Activated CD8-positive, alpha-beta memory T cell treated with anti-CD3 and anti-CD28 coated beads for 1 hour (primary cell): ENCODE measurements around the gene CIITA.
"Not testable (repeated sequence)": the region's sequence is repeated elsewhere in the genome, so short reads cannot be mapped to it uniquely, and the experiment has no call there.

Experiments used
- DNase-seq, 2 donors: peaks; one replicate each; pipeline ENCODE4 v3.0.0-alpha.2; 2020; ENCODE audit warnings: low read depth in 1 of 2; ENCODE audit errors: extremely low read depth in 1 of 2

Gene CIITA, protein sequence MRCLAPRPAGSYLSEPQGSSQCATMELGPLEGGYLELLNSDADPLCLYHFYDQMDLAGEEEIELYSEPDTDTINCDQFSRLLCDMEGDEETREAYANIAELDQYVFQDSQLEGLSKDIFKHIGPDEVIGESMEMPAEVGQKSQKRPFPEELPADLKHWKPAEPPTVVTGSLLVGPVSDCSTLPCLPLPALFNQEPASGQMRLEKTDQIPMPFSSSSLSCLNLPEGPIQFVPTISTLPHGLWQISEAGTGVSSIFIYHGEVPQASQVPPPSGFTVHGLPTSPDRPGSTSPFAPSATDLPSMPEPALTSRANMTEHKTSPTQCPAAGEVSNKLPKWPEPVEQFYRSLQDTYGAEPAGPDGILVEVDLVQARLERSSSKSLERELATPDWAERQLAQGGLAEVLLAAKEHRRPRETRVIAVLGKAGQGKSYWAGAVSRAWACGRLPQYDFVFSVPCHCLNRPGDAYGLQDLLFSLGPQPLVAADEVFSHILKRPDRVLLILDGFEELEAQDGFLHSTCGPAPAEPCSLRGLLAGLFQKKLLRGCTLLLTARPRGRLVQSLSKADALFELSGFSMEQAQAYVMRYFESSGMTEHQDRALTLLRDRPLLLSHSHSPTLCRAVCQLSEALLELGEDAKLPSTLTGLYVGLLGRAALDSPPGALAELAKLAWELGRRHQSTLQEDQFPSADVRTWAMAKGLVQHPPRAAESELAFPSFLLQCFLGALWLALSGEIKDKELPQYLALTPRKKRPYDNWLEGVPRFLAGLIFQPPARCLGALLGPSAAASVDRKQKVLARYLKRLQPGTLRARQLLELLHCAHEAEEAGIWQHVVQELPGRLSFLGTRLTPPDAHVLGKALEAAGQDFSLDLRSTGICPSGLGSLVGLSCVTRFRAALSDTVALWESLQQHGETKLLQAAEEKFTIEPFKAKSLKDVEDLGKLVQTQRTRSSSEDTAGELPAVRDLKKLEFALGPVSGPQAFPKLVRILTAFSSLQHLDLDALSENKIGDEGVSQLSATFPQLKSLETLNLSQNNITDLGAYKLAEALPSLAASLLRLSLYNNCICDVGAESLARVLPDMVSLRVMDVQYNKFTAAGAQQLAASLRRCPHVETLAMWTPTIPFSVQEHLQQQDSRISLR

GRCh38 chr16:10876799-10877341 lies at the start of gene CIITA:
CIITA (plus strand) TSS chr16:10877202; CDS start chr16:10877331, 129 bp downstream.
- DNase-seq = peak; percentile 10 to 19

DNA sequence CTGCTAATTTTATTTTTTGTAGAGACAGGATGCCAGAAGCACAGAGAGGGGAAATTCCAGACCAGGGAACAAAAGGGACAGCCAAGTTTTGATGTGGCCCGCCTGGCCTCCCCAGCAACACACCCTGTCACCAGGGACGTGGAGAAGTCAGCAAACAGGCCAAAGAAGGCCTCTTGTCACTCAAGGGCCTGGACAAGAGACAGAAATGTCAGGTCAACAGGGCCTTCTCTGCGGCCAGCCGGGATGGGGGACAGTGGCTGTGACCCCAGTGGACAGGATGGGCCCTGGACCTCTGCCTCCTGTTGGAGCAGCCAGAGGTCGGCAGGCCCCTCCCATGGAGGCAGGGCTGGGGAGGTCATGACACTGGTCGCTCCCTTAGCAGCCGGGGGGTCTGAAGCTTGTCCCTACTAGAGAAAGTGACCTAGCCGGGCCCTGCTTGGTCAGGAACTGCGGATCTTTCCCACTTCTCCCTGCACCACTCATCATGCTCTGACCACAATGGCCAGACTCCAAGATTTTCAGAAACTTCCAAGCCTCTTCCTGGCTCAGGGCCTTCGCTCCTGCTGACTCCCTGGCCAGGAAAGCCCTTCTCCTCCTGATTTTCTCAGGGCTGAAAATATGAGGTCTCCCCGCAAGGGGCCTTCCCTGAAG lies 49.2 kb upstream of the CIITA start:
- DNase-seq = no peak

DNA sequence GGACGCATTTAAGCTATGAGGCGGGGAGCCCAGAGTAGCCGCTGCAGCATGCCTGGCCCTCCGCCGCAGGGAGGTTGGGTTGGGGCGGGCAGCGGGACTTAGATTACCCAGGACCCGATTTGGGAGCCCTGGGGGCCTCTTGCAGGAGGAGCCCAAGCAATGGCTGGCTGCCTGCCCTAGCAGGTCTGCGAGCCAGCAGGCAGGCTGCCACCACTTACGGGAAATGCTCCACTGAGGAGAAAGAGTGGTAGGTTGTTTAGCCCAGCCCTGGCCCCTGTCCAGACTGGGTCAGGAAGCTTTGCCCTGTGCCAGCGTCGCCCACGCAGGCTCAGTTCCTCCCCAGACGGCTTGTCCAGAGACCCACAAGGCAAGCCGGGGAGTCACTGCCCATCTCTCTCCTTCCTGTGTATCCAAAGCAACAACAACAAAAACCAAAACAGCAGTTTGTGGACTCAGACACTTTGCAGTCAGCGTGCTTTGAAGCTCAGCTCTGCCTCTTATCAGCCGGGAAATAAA lies 48.1 kb upstream of the CIITA start:
- no peak for DNase-seq

DNA sequence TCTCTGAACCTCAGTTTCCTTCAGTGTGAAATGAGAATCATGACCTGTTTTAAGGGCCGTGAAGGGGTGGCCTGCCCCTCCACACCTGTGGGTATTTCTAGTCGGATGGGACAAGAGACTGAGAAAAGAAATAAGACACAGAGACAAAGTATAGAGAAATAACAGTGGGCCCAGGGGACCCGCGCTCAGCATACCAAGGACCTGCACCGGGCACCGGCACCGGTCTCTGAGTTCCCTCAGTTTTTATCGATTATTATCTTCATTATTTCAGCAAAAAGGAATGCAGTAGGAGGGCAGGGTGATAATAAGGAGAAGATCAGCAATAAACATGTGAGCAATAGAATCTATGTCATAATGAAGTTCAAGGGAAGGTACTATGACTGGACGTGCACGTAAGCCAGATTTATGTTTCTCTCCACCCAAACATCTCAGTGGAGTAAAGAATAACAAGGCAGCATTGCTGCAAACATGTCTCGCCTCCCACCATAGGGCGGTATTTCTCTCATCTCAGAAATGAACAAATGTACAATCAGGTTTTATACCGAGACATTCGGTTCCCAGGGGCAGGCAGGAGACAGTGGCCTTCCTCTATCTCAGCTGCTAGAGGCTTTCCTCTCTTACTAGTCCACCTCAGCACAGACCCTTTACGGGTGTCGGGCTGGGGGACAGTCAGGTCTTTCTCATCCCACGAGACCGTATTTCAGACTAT lies 47.5 kb upstream of the CIITA start:
- DNase-seq = not testable (repeated sequence)

GRCh38 chr16:10830240-10830639 lies 46.8 kb upstream of the CIITA start:
- DNase-seq = not testable (repeated sequence)

DNA sequence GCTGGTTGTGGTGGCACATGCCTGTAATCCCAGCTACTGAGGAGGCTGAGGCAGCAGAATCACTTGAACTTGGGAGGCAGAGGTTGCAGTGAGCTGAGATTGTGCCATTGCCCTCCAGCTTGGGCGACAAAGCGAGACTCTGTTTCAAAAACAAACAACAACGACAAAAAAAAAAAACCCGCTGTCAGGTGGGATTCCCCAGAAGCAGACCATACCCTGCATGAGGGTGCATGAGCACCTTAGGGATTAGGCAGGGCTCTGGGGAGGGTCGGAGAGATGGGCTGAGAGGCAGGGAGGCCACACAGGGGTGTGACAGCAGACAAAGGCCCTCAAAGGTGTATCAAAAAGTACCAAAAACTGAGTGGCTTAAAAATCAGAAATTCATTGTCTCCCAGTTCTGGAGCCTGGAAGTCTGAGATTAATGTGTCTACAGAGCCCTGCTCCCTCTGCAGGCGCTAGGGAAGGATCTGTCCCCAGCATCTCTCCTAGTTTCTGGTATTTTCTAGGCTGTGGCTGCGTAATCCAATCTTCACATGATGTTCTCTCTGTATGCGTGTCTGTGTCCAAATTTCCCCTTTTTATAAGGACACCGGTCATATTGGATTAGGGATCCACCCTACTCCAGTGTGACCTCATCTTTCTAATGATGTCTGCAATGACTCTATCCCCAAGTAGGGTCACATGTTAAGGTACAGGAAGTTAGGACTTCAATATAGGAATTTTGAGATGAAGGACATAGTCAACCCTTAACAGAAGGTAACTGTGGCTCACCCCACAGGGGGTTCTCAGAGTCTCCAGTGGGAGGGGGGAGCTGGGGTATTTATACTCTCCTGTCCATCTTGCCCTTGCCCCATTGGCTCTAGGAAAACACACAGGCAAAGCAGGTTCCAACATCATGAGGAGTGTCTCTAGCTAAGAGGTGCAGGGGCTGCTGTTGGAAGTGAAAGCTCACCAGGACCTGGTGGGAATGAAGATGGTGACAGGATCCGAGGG lies 44.8 kb upstream of the CIITA start:
- DNase-seq = no peak

DNA sequence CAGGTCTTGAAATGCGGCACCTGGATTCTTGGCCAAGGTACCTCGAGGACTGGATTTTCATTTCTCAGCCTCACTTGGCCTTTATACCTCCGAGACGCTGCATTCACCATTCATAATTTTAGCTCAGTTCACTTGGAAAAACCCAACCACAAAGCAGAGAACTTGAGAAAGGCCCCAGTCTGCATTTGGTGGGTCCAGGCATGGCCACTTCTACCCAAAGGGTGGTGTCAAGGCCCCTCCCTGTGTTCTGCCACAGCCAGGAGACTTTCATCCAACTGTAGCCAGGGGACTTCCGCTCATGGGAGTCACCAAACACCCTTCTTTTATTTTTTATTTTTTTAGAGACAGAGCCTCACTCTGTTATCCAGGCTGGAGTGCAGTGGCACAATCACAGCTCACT lies 43.7 kb upstream of the CIITA start:
- no peak for DNase-seq

GRCh38 chr16:10834130-10834529 lies 42.9 kb upstream of the CIITA start:
- DNase-seq = no peak

- no peak for DNase-seq
Observed at GRCh38 chr16:10834766-10835165, 42.2 kb upstream of the CIITA start.

DNA sequence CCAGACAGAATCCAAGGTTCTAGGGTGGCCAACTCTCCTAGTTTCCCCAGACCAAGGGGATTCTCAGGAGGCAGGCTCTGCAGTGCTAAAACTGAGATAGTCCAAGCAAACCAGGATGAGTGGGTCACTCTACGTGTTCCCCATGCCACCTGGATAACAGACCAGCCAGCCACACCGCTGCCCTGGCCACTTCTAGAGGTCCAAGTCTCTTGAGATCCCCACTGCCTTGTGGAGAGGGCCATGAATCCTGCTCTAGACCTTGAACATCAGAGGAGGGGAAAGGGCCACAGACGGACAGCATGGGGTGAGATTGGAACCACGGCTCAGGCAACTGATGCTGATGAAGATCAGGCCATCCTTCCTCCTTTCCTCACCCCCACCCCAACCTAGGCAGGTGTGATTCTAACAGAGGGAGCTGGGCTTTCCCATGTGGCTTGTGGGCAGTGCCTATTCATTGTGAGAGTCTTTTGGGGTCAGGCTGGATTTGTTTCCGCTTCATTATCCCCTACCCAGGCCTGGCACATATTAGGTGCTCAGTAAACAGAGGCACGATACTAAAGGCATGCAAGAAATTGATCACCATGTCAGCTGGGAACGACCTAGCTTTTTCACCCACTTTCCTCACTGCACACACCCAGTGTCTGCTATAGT lies 41.6 kb upstream of the CIITA start:
- DNase-seq = no peak

DNA sequence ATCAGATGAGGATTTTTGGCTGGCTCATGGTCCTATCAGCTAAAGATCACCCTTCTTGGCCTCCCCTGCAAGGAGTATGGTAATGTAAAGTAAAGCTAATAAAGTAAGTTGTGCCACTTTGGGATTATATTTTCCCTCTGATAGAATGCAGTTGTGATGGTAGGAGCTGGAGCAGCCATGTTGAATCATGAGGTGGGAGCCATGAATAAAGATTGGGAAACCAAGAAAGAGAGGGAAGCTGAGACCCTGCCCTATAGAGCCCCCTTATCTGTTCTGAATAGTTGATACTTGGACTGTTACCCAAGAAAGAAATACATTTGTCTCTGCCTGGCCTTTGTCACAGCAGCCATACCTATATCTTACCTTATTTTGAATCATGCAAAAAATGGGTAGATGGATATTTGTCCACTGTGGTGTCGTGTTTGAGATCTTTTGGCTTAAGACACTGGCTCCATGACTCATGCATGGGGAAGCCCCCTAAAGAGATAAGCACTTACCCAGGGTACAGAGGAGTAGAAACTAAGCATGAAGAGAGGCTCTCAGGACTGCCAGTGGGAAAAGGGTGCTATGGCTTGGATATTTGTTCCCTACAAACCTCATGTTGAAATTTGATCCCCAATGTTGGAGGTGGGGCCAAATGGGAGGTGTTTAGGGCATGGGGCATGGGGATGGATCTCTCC lies 40.7 kb upstream of the CIITA start:
- DNase-seq = no peak

DNA sequence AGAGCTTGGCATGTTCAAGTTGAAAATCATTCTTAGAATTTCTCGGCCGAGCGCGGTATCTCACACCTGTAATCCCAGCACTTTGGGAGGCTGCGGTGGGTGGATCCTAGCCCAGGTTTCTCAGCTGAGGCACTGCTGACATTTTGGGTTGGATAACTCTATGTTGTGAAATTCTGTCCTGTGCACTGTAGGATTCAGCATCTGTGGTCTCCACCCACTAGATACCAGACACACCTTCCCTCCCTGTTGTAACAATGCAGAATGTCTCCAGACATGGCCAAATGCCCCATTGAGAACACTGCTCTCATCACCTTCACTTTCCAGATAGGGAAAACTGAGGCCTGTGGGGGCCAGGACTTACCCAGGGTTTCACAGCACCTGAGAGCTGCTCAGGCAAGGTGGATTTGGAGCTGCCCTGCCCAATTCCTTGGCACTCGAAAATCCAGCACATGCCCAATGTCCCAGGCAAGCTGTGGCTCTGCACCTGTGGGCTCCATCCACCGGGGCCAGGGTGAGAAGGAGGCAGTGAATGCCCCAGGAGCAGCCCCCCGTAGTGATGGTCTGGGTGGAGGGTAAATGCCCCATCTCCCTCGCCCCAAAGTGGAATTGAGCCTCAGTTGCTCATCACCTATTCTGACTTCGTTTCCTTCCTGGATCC lies 38.3 kb upstream of the CIITA start:
- no peak for DNase-seq

DNA sequence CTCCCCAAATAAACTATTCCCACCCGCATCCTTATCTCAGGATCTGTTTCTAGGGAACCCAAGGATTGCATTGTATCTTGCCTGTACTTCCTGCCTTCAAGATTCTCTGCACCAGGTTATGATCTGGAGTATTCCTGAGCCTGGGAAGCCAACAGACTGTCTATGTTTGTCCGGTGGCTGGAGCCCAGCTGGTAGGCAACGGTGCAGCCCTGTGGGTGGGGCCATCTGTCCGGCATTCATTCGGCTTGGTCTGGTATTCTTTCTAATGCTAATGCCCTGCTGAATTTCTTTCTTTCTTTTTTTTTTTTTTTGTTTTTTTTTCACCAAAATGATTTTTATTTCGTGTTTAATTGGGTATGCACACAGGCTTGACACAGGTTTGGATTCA lies 37.7 kb upstream of the CIITA start:
- no peak for DNase-seq

- DNase-seq = no peak
Observed at GRCh38 chr16:10840703-10841102, 36.3 kb upstream of the CIITA start.

- no peak for DNase-seq
Observed at GRCh38 chr16:10846213-10846998, 30.6 kb upstream of the CIITA start.

DNA sequence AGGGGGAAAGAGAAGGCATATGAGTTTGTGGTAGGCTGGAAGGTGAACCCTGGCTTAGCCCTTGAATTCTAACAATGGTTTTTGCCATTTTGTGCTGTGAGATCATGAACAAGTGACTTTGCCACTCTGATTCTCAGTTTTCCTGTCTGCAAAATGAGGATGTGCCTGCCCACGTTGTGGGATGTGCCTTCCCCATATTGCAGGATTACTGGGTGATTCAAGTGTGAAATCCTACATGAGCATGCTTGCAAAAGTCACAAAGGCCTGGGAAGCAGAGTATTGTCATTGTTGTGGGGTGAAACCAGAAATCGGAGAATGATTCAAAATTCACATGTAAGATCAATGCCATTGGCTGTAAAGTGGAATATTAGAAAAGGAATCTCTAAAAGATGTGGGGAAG lies 29.8 kb upstream of the CIITA start:
- DNase-seq = no peak
